Omental fat pad (tissue), 4 donors: ENCODE measurements around the gene TENT5A. TPM values are rescaled to one million over a fixed set of nuclear protein-coding genes. Genes with fewer than 3 reads are reported as not detected.
A peak's percentile ranks its signal among the peaks of the same experiment; 100 is the strongest.

ENCODE experiments used
- ATAC-seq: fragments of 150-250 bp; one replicate; pipeline ENCODE4 v1.9.1; 2016; ENCODE audit warnings: mild to moderate bottlenecking, moderate library complexity; ENCODE audit not compliant: low FRiP score
- DNase-seq: peaks from one replicate; pipeline ENCODE4 v3.0.0-alpha.2; 2019; ENCODE audit warnings: low spot score
- total RNA-seq, 4 donors: library from RNA; depleted of rRNA; stranded (reverse); fragments of >200 nt; gene quantifications; one replicate each; pipeline ENCODE4 v1.1.0, GENCODE V29; 2016
- TF ChIP-seq, protein P1 (sequence below), 3 donors: fragments of 450-650 bp; IDR thresholded peaks; one replicate each; pipeline ENCODE4 v1.5.1; 2016 to 2017; ENCODE audit warnings: antibody characterized with exemption in 3 of 3, mild to moderate bottlenecking in 3 of 3, moderate library complexity in 2 of 3

The TENT5A gene
- total RNA-seq, 4 donors from 2014 or later: 15.1 to 33.9 (median 20.8) TPM

DNA sequence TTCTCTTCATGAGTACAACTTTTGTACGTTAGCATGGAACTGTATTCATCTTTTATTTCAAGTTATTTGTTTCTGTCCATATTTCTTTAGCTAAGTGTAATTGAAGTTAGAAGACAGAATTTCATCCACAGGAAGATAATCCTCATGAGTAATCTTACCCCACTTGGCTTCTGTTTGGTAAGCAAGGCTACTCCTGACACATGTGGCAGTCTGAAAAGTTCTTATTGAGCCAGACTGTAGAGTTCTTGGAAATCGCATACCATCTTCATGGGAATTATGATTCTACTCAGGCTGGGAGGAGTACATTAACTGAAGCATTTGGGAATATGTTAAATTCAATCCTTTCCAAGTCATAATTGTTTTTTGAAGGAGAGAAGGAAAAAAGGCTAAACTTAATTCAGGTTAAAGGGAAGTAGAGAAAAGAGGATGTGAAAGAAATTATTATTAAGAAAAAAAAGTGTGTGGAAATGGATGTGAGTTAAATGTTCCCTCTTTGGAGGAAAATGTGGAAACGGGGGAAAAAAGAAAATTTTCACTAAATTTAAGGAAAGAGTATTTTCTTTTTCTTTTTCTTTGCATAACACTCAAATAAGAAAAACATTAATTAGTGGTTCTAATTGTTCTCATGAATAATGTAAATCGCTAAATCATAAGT is 41.5 kb upstream of the TENT5A start:
- no peak for DNase-seq
- TF ChIP-seq, protein P1, sequence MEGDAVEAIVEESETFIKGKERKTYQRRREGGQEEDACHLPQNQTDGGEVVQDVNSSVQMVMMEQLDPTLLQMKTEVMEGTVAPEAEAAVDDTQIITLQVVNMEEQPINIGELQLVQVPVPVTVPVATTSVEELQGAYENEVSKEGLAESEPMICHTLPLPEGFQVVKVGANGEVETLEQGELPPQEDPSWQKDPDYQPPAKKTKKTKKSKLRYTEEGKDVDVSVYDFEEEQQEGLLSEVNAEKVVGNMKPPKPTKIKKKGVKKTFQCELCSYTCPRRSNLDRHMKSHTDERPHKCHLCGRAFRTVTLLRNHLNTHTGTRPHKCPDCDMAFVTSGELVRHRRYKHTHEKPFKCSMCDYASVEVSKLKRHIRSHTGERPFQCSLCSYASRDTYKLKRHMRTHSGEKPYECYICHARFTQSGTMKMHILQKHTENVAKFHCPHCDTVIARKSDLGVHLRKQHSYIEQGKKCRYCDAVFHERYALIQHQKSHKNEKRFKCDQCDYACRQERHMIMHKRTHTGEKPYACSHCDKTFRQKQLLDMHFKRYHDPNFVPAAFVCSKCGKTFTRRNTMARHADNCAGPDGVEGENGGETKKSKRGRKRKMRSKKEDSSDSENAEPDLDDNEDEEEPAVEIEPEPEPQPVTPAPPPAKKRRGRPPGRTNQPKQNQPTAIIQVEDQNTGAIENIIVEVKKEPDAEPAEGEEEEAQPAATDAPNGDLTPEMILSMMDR (IDR thresholded peaks at IDR 0.05): no peak
- no peak for ATAC-seq

DNA sequence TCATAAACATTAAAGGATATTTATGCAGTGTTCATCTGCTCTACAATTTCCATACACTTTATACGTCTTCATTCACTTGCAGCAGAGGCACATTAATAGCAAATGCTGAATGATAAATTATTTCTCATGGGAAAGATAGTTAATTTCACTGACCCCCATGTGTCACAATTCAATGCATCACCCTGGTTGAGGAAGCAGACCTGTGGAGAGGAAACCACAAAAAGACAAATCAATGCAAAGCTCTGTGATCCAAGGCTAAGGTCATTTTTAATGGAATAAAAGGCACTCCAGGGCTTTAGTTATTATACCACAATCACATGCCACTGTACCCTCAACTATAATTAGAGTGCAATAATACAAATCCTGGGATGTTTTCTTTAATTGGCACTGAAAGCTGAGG is 40.3 kb upstream of the TENT5A start:
- DNase-seq: no peak
- TF ChIP-seq, protein P1 (IDR thresholded peaks at IDR 0.05): no peak
- ATAC-seq: no peak

DNA sequence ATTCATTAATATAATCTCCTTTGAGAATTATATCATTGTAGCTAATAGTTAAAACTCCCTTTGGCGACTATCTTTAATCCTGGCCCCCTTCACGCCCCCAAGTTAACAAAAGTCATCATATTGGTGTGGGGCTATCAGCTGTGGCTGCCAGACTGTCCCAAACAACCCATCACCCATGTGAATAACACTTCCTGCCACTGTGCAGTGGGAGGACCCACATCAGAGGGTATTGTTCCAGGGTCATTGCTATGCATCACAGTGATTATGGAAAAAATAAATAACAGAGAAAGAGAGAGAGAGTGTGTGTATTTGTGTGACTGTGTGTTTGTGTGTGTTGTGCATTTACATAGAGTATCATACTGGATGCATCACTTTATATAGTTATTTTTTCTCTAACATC is 39.3 kb upstream of the TENT5A start:
- ATAC-seq: no peak
- TF ChIP-seq, protein P1 (IDR thresholded peaks at IDR 0.05): no peak

DNA sequence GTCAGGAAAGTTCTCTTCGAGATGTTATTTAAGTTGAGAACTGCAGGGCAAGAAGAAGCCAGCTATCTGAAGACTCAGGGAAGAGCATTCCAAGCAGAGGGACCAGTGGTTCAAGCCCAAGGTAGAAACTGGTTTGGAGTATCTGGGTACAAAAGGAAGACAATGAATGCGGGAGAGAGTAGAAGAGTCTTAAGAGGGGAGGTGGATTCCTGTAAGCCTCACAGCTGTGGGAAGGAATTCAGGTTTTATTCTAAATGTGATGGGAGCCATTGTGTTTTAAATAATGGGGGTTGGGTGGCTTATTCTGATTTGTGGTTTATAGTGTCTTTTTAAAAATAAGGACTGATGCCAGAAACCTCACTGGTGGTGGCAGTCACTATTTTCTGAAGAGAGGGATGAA is 37.6 kb upstream of the TENT5A start:
- ATAC-seq (no peak), DNase-seq (no peak)
- TF ChIP-seq, protein P1 (IDR thresholded peaks at IDR 0.05): no peak

More for the DNA sequence above, 39.3 kb upstream of the TENT5A start:
- no peak for DNase-seq

DNA sequence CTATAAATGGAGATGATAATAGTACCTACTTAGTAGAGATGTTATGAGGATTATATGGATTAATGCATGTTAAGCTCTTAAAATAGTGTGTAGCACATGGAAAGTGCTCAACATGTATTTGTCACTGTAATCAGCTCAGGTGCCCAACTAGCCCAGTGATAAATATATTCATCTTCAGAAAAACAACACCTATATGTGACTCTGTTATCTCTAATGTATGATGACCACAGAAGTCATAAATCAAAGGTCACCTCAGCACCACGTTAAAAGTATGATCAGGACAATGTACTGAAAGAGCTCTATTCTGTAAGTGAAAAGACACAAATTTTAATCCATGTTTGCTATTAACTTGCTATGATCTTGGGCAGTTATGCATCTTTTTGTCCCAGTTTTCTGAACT is 36.8 kb upstream of the TENT5A start:
- no peak for DNase-seq
- TF ChIP-seq, protein P1 (IDR thresholded peaks at IDR 0.05): no peak
- no peak for ATAC-seq

DNA sequence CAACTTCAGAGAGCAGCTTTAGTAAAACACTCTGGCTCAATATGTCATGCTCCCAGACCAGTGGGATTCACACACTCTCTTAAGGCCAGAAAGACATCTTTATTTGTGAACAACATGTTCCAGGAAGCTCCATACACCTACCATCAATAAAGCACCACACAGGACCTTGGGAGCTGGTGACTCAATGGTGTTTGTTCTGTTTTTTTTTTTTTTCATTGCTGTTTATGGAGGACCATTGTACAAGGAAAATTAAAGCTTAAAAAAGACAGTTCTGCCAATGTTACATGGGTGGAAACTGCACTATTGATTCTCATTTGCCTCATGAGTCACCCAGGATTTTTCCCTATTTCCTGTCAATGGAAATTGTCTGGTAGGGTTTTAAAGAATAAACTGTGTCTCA is 36.3 kb upstream of the TENT5A start:
- ATAC-seq: no peak
- TF ChIP-seq, protein P1 (IDR thresholded peaks at IDR 0.05): no peak
- DNase-seq: no peak

DNA sequence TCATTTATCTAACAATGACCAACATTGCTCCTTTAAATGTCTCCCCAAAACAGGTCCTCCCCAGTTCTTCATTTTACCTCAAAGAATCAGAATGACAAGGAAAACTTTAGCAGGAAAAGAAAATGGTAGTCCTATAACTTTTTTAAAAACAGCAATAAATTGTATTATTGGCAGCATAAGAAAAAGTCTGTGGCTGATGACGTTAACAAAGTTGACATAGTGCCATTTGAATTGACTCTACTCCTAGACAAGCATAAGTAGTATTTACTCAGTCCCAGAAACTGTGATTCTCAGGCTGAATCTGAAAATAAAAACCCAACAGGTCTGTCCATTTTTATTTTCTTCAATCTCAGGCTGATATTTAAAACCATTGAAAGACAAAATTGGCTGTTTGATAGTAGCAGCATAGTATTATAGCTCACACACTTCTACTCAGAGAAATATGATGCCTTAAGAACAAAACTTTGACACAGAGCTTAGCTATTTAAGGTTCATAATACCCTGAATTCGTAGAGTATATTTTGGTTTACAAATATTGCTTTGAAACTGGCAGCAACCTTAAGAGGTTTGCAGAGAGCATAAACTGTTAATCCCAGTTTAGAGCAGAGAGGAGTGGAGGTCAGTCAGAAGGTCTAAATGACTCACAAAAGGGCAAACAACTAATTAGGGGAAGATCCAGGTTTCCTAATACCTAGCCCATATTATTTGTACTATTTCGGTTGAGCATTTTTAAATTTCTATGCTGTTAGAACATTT is 35.0 kb upstream of the TENT5A start:
- ATAC-seq (peak; percentile 84), DNase-seq (no peak)
- TF ChIP-seq, protein P1 (IDR thresholded peaks at IDR 0.05): no peak
